ENCODE results near the gene MAST2. TPM values are rescaled to one million over a fixed set of nuclear protein-coding genes. Genes with fewer than 3 reads are reported as not detected.
"Not testable (repeated sequence)": the region's sequence is repeated elsewhere in the genome, so short reads cannot be mapped to it uniquely, and the experiment has no call there.

The MAST2 gene
- total and polyA plus RNA-seq, 2 of the 13 experiments (the other 11 are each of a cell fraction or from before 2014, with no cell fraction given), result 15.3 to 23.0 TPM

GRCh38 chr1:45803781-45804668 is 613 bp downstream of the MAST2 start:
- H3K9me3 ChIP-seq (ENCODE audit: low read length); H3K27me3 ChIP-seq (ENCODE audit: control insufficient read depth in 1 of 2, insufficient read depth in 2 of 2, low read length in 2 of 2); FAIRE-seq; H2AFZ ChIP-seq (ENCODE audit: low read length); H4K20me1 ChIP-seq (ENCODE audit: insufficient read depth, low read length); CTCF ChIA-PET (ENCODE audit: low intra/inter-chr PET ratio, low total read pairs): not testable (repeated sequence)
- BruUV-seq (replicated peaks), result TSS peak; percentile 72
- DNase-seq (ENCODE audit: low spot score), result peak; percentile 25
- POLR2A ChIA-PET, result interaction anchor here (0.7 to 1.6 kb wide), 2 partner anchors 118 to 219 kb away, joined by 3 read pairs; partner anchors contain the start of gene GPBP1L1
- 1% methylated on average over 20 of the region's 60 CpGs for WGBS (ENCODE audit: low lambda C conversion rate)
- Histone ChIP-seq H3K79me2 (ENCODE audit: insufficient read depth, low read length) (peaks cover 50% of the 10 kb centered on the region), H3K4me3 (replicated peaks in 1 of 3; ENCODE audit: insufficient read depth in 1 of 3, low read depth in 2 of 3, low read length in 3 of 3) (peak overlapping the region; percentile 81 to 97 (median 90)), H3K4me1 (ENCODE audit: insufficient read depth, low read length) (peaks cover 32% of the 10 kb centered on the region), H3K27ac (ENCODE audit: extremely low read length, insufficient read depth, low read length) (peak overlapping the region; percentile 47), H3K36me3 (replicated peaks in 1 of 2; ENCODE audit: control insufficient read depth in 1 of 2, insufficient read depth in 2 of 2, low read length in 2 of 2) (peaks cover 0 to 16% of the 10 kb centered on the region in 2 experiments; a peak in 2 of 5 replicates), H3K4me2 (ENCODE audit: low read depth, low read length) (peak overlapping the region; percentile 67), H3K9ac (ENCODE audit: insufficient read depth, low read depth, low read length) (peak overlapping the region; percentile 77)
- in situ Hi-C loops (cut with HindIII; ENCODE audit: extremely low pct_ligation_motif_present, low pct_unique_long_range_greater_than_20kb) (loop anchor here (5.0 kb wide), 1 partner anchor 117 kb away; the partner anchor contains the start of genes GPBP1L1 and TMEM69), intact Hi-C loops (cut with micrococcal nuclease; ENCODE audit: unreplicated experiment) (loop anchor here (2.0 kb wide), 3 partner anchors 53 to 117 kb away; partner anchors contain the start of genes GPBP1L1 and IPP)
- ATAC-seq, result peak; percentile 36
- TF ChIP-seq, protein P1, sequence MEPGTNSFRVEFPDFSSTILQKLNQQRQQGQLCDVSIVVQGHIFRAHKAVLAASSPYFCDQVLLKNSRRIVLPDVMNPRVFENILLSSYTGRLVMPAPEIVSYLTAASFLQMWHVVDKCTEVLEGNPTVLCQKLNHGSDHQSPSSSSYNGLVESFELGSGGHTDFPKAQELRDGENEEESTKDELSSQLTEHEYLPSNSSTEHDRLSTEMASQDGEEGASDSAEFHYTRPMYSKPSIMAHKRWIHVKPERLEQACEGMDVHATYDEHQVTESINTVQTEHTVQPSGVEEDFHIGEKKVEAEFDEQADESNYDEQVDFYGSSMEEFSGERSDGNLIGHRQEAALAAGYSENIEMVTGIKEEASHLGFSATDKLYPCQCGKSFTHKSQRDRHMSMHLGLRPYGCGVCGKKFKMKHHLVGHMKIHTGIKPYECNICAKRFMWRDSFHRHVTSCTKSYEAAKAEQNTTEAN (CRISPR knock-in tag; conservative IDR thresholded peaks at IDR 0.05), result peak; percentile 75; the same call in 1 of the 2 replicates
- TF ChIP-seq SAP130 (CRISPR knock-in tag; IDR thresholded peaks at IDR 0.05; ENCODE audit: low read depth) (peak; percentile 28), RBFOX2 (IDR thresholded peaks at IDR 0.05; ENCODE audit: low read depth, low read length) (peak; percentile 27), HNF4A (CRISPR knock-in tag; IDR thresholded peaks at IDR 0.05) (peak; percentile 22; the same call in 1 of the 2 replicates), ZNF770 (CRISPR knock-in tag; IDR thresholded peaks at IDR 0.05) (0 out of 2 replicates have a peak, but pooled peaks have one; percentile 27), ZNF18 (CRISPR knock-in tag; IDR thresholded peaks at IDR 0.05; ENCODE audit: insufficient replicate concordance) (peak; percentile 31), ZNF687 (CRISPR knock-in tag; IDR thresholded peaks at IDR 0.05) (peak; percentile 43; the same call in 1 of the 2 replicates), TEAD3 (CRISPR knock-in tag; optimal IDR thresholded peaks at IDR 0.05; ENCODE audit: borderline replicate concordance) (peak; percentile 42)
- TF ChIP-seq, protein P2, sequence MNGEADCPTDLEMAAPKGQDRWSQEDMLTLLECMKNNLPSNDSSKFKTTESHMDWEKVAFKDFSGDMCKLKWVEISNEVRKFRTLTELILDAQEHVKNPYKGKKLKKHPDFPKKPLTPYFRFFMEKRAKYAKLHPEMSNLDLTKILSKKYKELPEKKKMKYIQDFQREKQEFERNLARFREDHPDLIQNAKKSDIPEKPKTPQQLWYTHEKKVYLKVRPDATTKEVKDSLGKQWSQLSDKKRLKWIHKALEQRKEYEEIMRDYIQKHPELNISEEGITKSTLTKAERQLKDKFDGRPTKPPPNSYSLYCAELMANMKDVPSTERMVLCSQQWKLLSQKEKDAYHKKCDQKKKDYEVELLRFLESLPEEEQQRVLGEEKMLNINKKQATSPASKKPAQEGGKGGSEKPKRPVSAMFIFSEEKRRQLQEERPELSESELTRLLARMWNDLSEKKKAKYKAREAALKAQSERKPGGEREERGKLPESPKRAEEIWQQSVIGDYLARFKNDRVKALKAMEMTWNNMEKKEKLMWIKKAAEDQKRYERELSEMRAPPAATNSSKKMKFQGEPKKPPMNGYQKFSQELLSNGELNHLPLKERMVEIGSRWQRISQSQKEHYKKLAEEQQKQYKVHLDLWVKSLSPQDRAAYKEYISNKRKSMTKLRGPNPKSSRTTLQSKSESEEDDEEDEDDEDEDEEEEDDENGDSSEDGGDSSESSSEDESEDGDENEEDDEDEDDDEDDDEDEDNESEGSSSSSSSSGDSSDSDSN (CRISPR knock-in tag; IDR thresholded peaks at IDR 0.05), result peak; percentile 79; the same call in 1 of the 2 replicates

Data from HepG2 (cell line).